GM10248 (cell line): Measurements from ENCODE around the gene CHMP6.

Experiments used
- CTCF ChIA-PET: fragments of 300-600 bp; sonication (Branson Sonifier 250); formaldehyde crosslinking; extraction: SDS; loops from one replicate; lab custom pipeline; 2021; ENCODE audit warnings: antibody characterized with exemption; lab: Yijun Ruan, JAX
- POLR2A ChIA-PET: fragments of 350-650 bp; sonication (Branson Sonifier 250); formaldehyde crosslinking; extraction: SDS; loops from one replicate; lab custom pipeline; 2020; ENCODE audit warnings: antibody characterized with exemption; lab: Yijun Ruan, JAX
- DNase-seq: peaks from one replicate; pipeline ENCODE4 v3.0.0; 2012; ENCODE audit errors: extremely low spot score
- TF ChIP-seq, protein P1 (sequence below): IDR thresholded peaks from 2 replicates; pipeline ENCODE4 v1.5.1; 2012; ENCODE audit warnings: mild to moderate bottlenecking, low read depth; ENCODE audit errors: extremely low read depth, missing control alignments, control extremely low read depth

The CHMP6 gene

DNA sequence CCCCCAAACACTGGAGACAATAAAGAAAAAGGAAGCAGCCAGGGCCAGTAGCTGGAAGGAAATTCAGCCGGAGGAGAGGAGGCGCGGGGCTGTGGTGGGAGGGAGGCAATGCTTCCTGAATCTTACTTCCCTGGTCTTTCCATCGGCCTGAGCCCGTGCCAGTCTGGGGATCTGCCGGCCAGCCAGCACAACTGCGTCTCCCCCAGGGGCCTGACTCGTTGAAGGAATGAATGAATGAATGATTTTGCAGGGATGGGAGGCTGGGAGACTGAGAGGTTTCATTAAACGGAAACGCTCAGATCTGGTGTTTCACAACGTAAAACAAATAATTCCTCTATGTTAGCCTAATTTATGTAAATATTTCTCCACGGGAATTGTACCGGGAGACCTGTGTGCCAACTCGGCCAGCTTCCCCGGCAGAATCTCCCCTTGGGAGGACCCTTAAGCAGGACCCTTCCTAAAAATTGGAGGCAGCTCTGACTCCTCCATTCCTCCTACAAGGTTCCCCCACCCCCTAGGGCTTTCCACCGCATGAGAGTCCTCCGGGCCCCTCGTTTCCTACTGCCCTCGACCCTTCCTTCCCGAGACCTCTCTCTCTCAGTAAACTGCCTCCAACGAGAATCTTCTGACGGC, 42.0 kb downstream of the CHMP6 start:
- POLR2A ChIA-PET: interaction anchor here (0.6 kb wide), 1 partner anchor 28 kb away, joined by 3 read pairs; no protein-coding TSS in a partner anchor
- DNase-seq: no peak
- CTCF ChIA-PET: interaction anchor here (1.6 kb wide), 1 partner anchor 10 kb away, joined by 10 read pairs; no protein-coding TSS in a partner anchor
- TF ChIP-seq, protein P1, sequence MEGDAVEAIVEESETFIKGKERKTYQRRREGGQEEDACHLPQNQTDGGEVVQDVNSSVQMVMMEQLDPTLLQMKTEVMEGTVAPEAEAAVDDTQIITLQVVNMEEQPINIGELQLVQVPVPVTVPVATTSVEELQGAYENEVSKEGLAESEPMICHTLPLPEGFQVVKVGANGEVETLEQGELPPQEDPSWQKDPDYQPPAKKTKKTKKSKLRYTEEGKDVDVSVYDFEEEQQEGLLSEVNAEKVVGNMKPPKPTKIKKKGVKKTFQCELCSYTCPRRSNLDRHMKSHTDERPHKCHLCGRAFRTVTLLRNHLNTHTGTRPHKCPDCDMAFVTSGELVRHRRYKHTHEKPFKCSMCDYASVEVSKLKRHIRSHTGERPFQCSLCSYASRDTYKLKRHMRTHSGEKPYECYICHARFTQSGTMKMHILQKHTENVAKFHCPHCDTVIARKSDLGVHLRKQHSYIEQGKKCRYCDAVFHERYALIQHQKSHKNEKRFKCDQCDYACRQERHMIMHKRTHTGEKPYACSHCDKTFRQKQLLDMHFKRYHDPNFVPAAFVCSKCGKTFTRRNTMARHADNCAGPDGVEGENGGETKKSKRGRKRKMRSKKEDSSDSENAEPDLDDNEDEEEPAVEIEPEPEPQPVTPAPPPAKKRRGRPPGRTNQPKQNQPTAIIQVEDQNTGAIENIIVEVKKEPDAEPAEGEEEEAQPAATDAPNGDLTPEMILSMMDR: no peak

DNA sequence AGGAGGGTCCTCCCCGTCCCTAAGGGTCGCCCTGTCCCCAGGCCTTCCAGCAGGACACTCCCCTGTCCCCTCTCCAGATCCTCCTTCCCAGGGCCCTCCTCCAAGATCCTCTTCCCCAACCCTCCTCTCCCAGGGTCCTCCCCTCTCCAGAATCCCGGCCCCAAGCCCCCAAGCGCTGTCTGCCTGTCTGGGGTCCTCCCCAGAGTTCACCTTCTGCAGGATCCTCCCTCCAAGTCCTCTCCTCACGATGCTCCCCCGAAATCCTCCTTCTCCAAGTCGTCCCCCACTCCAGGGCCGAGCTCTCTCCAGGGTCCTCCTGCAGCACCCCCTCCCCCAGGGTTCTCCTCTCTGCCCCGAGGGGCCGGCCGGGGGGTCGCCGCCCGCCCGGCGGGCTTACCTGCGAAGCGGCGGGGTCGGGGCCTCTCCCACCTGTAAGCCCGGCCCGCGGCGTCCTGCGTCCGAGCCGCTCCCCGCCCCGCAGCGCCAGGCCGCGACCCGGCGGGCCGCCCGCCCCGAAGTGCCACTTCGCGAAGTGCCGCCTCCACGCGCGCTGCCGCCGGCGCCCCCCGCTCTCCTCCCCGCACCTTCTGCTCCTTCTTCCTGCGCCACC, 42.6 kb downstream of the CHMP6 start:
- ChIA-PET CTCF (no interaction called here), POLR2A (interaction anchor here (0.6 kb wide), 1 partner anchor 29 kb away, joined by 3 read pairs; no protein-coding TSS in a partner anchor)
- no peak for DNase-seq
- TF ChIP-seq, protein P1: no peak

DNA sequence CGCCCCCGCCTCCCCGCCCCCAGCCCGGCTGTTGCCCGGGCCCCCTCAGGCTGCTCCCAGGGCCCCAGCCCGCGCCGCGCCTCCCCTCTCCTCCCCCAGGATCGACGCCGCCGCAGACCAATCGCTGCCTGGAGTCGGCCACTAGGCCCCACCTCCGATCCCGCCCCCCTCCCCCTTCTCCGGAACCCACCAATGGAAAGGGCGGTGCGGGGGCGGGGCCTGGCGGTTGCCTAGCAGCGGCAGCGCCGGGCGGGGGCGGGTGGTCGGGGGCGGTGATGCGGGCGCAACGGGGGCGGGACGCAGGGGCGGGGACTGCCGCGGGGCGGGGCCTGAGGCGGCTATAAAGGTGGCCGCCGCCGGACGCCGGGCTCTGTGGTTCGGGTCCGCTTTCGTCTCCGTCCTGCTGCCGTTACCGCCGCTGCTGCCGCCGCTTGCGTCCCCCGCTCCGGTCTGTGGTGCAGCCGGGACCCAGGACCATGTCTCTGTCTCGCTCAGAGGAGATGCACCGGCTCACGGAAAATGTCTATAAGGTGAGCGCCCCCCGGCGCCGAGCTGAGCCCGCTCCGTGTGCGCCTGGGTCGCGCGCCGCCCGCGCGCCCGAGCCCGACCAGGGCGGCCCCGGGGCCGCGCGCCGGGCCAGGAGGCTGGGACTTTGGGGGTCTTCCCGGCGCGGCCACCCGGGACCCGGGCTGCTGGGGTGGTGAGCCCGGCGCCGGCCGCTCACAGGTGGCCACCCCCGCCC, 43.3 kb downstream of the CHMP6 start, which contains the start of gene BAIAP2:
BAIAP2 (plus strand) TSS at position 373 of the 742 bp plus-strand sequence; CDS start at position 477, 104 bp downstream.
- ChIA-PET CTCF (no interaction called here), POLR2A (interaction anchor here (1.0 kb wide), 1 partner anchor 8 kb away, joined by 3 read pairs; no protein-coding TSS in a partner anchor)
- TF ChIP-seq, protein P1: peak; percentile 10
- DNase-seq: peak; percentile 100

DNA sequence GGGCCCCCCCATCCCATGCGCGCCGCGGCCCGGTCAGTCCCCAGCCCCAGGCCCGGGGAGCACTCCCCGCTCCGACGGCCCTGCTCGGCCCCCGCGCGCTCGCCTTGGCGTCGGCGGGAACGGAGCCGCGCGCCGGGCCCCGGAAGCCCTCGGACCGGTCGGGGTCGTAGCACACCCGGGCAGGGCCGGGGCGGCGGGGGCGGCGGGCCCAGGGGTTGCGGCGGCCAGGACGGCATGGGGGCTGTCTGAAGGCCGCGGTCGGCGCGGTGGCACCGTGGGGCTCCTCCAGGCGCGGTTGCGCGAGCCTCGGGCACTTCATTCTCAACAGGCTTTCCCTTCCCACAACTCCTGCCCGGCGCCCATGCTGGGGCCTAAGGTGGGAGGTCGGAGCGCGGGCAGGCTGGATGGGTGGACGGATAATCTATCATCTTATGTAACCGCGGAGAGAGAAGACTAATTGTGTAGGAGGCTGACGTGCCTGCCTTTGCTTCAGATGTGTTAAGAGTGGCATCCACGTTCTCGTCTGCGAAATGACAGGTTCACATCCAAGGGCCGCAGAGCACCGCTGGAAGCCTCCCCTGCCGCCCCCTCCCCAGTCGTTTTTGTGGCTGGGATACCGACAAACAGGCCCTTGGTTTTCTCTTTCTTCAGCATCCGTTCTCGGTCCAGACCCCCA, 44.0 kb downstream of the CHMP6 start:
- no peak for DNase-seq
- TF ChIP-seq, protein P1: no peak
- ChIA-PET CTCF (interaction anchor here (1.3 kb wide), 1 partner anchor 12 kb away, joined by 3 read pairs; no protein-coding TSS in a partner anchor), POLR2A (interaction anchor here (0.6 to 1.0 kb wide), 2 partner anchors 8 to 305 kb away, joined by 3 to 9 read pairs; no protein-coding TSS in a partner anchor)

DNA sequence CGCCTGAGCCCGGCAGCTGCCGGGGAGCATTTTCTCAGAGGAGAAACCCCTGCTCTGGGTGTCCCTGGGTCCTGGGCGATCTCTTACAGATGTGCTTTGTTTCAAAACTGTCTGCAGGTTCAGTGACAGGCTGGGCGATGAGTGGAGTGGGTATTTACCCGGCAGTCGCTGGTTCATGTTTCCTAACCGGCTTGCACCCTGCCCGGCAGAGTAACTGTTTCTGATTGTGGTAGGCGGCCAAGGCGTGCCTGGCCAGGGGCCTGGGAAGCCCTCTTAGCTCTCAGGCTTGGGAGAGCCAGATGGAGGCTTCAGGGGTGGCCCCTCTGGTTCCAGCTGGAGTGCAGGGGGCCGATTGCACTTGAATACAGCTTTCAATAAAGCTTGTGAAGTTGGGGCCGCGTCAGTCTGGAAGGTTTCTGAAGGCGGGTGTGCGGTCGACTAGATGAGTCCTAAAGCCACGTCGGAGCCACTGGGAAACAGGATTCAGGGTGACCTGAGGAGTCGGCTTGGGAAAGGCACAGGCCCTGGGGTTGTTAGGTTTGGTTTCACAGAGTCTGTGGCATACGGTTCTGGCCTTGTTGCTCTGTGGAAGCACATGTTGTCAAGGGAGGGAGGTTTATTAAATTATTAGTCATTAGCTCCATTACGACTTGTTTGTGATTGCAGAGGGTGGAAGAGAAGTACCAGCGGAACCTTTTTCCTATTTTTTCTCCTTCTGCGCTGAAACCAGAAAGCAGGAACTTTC, 44.7 kb downstream of the CHMP6 start:
- ChIA-PET POLR2A (interaction anchor here (0.6 kb wide), 1 partner anchor 305 kb away, joined by 9 read pairs; no protein-coding TSS in a partner anchor), CTCF (interaction anchor here (1.3 kb wide), 1 partner anchor 13 kb away, joined by 3 read pairs; no protein-coding TSS in a partner anchor)
- TF ChIP-seq, protein P1: no peak
- DNase-seq: no peak
